Measurements from ENCODE around the gene PXYLP1.
"Not testable (repeated sequence)": the region's sequence is repeated elsewhere in the genome, so short reads cannot be mapped to it uniquely, and the experiment has no call there.

The PXYLP1 gene

GRCh38 chr3:141231101-141231951, at the start of gene PXYLP1:
Gene PXYLP1, plus strand, starts transcription at chr3:141231825. Its CDS starts 28,351 bp downstream, at chr3:141260176.
- DNase-seq (ENCODE audit: low read depth) = peak; percentile 88

GRCh38 chr3:141183606-141184005, 48.0 kb upstream of the PXYLP1 start:
- DNase-seq (ENCODE audit: low read depth) = no peak

GRCh38 chr3:141184430-141184829, 47.2 kb upstream of the PXYLP1 start:
- DNase-seq (ENCODE audit: low read depth) = no peak

GRCh38 chr3:141191097-141191749, 40.4 kb upstream of the PXYLP1 start:
- peak; percentile 39 for DNase-seq (ENCODE audit: low read depth)

- DNase-seq (ENCODE audit: low read depth) = peak; percentile 94
Measured at GRCh38 chr3:141192345-141192744, 39.3 kb upstream of the PXYLP1 start.

GRCh38 chr3:141193066-141193830, 38.4 kb upstream of the PXYLP1 start:
- DNase-seq (ENCODE audit: low read depth) = no peak

GRCh38 chr3:141201122-141201521, 30.5 kb upstream of the PXYLP1 start:
- DNase-seq (ENCODE audit: low read depth) = no peak

GRCh38 chr3:141202682-141203081, 28.9 kb upstream of the PXYLP1 start:
- DNase-seq (ENCODE audit: low read depth) = no peak

GRCh38 chr3:141203866-141204265, 27.8 kb upstream of the PXYLP1 start:
- no peak for DNase-seq (ENCODE audit: low read depth)

GRCh38 chr3:141204343-141204742, 27.3 kb upstream of the PXYLP1 start:
- DNase-seq (ENCODE audit: low read depth) = no peak

- DNase-seq (ENCODE audit: low read depth) = not testable (repeated sequence)
Measured at GRCh38 chr3:141211306-141211705, 20.3 kb upstream of the PXYLP1 start.

- DNase-seq (ENCODE audit: low read depth) = no peak
Measured at GRCh38 chr3:141212101-141212500, 19.5 kb upstream of the PXYLP1 start.

GRCh38 chr3:141212555-141212954, 19.1 kb upstream of the PXYLP1 start:
- DNase-seq (ENCODE audit: low read depth) = no peak

- no peak for DNase-seq (ENCODE audit: low read depth)
Measured at GRCh38 chr3:141216975-141217374, 14.7 kb upstream of the PXYLP1 start.

- no peak for DNase-seq (ENCODE audit: low read depth)
Measured at GRCh38 chr3:141217389-141217788, 14.2 kb upstream of the PXYLP1 start.

GRCh38 chr3:141218162-141218835, 13.3 kb upstream of the PXYLP1 start:
- DNase-seq (ENCODE audit: low read depth) = no peak

- DNase-seq (ENCODE audit: low read depth) = no peak
Measured at GRCh38 chr3:141218926-141219325, 12.7 kb upstream of the PXYLP1 start.

GRCh38 chr3:141223673-141224166, 7.9 kb upstream of the PXYLP1 start:
- no peak for DNase-seq (ENCODE audit: low read depth)

- DNase-seq (ENCODE audit: low read depth) = no peak
Measured at GRCh38 chr3:141225939-141226338, 5.7 kb upstream of the PXYLP1 start.

- no peak for DNase-seq (ENCODE audit: low read depth)
Measured at GRCh38 chr3:141227216-141227615, 4.4 kb upstream of the PXYLP1 start.

GRCh38 chr3:141227752-141228151, 3.9 kb upstream of the PXYLP1 start:
- DNase-seq (ENCODE audit: low read depth) = no peak

GRCh38 chr3:141228395-141228794, 3.2 kb upstream of the PXYLP1 start:
- DNase-seq (ENCODE audit: low read depth) = no peak

Measured in ELR (cell line).